Upper lobe of right lung (tissue), 1 donor: ENCODE measurements around the gene PPIH. TPM values are rescaled to one million over a fixed set of nuclear protein-coding genes. Genes with fewer than 3 reads are reported as not detected.
A peak's percentile ranks its signal among the peaks of the same experiment; 100 is the strongest.

ENCODE experiments used
- ATAC-seq: fragments of 200-7000 bp; cut with Tn5 transposase; one replicate; pipeline ENCODE4 v1.9.1; 2020; ENCODE audit warnings: mild to moderate bottlenecking, moderate library complexity
- DNase-seq: peaks from one replicate; pipeline ENCODE4 v3.0.0-alpha.2; 2020
- H3K27ac ChIP-seq: fragments of 200-600 bp; one replicate; pipeline ENCODE4 v1.8.0; 2022
- H3K27me3 ChIP-seq: fragments of 200-600 bp; one replicate; pipeline ENCODE4 v1.8.0; 2022; ENCODE audit warnings: mild to moderate bottlenecking
- H3K36me3 ChIP-seq: fragments of 200-600 bp; one replicate; pipeline ENCODE4 v1.8.0; 2022
- H3K4me1 ChIP-seq: fragments of 200-600 bp; one replicate; pipeline ENCODE4 v1.8.0; 2022
- H3K4me3 ChIP-seq: fragments of 200-600 bp; one replicate; pipeline ENCODE4 v1.8.0; 2022; ENCODE audit warnings: mild to moderate bottlenecking
- H3K9me3 ChIP-seq: fragments of 200-600 bp; one replicate; pipeline ENCODE4 v1.8.0; 2022
- intact Hi-C: fragments of 100-400 bp; cut with DNase I; formaldehyde crosslinking; loops from one replicate; pipeline ENCODE4 v1.11.0; 2022
- total RNA-seq: library from RNA; stranded (reverse); fragmentation: NEBNext Ultra II Directional; extraction: Animal tissue kit (Norgen Biotek cat#: 25700); gene quantifications from one replicate; pipeline ENCODE4 v1.2.1, GENCODE V29; 2021
- TF ChIP-seq, protein P1 (sequence below): fragments of 200-600 bp; IDR thresholded peaks from one replicate; pipeline ENCODE4 v1.8.0; 2022; ENCODE audit warnings: antibody characterized with exemption
- donor health status: DM: no; HTN: yes; CAD: no; lungs with severe emphysema.

The PPIH gene
- total RNA-seq, 1 donor from 2014 or later, result 20.0 TPM

- Histone ChIP-seq H3K27ac (peak overlapping the region; percentile 94), H3K9me3 (no peaks in the 10 kb centered on the region), H3K36me3 (peaks cover 10% of the 10 kb centered on the region), H3K4me1 (peaks cover 55% of the 10 kb centered on the region), H3K4me3 (peak overlapping the region; percentile 79), H3K27me3 (no peaks in the 10 kb centered on the region)
- DNase-seq, result peak; percentile 92
- ATAC-seq, result peak; percentile 85
- intact Hi-C loops, result no loop called here
- TF ChIP-seq, protein P1, sequence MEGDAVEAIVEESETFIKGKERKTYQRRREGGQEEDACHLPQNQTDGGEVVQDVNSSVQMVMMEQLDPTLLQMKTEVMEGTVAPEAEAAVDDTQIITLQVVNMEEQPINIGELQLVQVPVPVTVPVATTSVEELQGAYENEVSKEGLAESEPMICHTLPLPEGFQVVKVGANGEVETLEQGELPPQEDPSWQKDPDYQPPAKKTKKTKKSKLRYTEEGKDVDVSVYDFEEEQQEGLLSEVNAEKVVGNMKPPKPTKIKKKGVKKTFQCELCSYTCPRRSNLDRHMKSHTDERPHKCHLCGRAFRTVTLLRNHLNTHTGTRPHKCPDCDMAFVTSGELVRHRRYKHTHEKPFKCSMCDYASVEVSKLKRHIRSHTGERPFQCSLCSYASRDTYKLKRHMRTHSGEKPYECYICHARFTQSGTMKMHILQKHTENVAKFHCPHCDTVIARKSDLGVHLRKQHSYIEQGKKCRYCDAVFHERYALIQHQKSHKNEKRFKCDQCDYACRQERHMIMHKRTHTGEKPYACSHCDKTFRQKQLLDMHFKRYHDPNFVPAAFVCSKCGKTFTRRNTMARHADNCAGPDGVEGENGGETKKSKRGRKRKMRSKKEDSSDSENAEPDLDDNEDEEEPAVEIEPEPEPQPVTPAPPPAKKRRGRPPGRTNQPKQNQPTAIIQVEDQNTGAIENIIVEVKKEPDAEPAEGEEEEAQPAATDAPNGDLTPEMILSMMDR, result no peak
These were observed 24.7 kb downstream of the PPIH start for GRCh38 chr1:42682739-42683531.

DNA sequence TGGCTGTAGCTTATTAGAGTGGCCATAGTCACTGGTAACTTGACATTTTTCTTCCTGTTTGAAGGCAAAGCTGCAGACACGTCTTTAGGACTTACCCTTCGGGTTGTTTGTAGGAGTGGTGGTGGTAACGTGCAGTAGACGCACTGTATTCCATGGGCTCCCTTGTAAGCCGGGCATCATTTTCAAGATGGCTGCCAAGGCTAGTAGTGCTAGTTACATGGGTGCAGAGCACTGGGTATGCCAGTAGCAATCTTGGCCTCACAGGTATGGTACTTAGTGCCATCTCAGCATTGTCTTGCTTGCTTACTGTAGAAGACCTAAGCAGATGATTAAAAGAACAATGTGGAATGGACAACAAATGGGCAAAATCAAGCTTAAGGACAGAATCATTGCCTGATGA, 25.9 kb downstream of the PPIH start:
- H3K4me3 ChIP-seq, result peak overlapping the region; percentile 79
- DNase-seq (no peak), ATAC-seq (no peak)
- no peak overlapping the region for H3K27ac ChIP-seq
- TF ChIP-seq, protein P1, result no peak
- peaks cover 65% of the 10 kb centered on the region for H3K4me1 ChIP-seq
- no peaks in the 10 kb centered on the region for H3K27me3 ChIP-seq
- no peaks in the 10 kb centered on the region for H3K9me3 ChIP-seq
- intact Hi-C loops, result no loop called here
- peaks cover 10% of the 10 kb centered on the region for H3K36me3 ChIP-seq

- intact Hi-C loops, result no loop called here
- H3K4me3 ChIP-seq, result no peak overlapping the region
- TF ChIP-seq, protein P1, result no peak
- H3K4me1 ChIP-seq, result peaks cover 73% of the 10 kb centered on the region
- no peaks in the 10 kb centered on the region for H3K27me3 ChIP-seq
- ATAC-seq (no peak), DNase-seq (no peak)
- H3K9me3 ChIP-seq, result no peaks in the 10 kb centered on the region
- no peak overlapping the region for H3K27ac ChIP-seq
- H3K36me3 ChIP-seq, result peaks cover 10% of the 10 kb centered on the region
These were observed 28.2 kb downstream of the PPIH start for GRCh38 chr1:42686418-42686817.

DNA sequence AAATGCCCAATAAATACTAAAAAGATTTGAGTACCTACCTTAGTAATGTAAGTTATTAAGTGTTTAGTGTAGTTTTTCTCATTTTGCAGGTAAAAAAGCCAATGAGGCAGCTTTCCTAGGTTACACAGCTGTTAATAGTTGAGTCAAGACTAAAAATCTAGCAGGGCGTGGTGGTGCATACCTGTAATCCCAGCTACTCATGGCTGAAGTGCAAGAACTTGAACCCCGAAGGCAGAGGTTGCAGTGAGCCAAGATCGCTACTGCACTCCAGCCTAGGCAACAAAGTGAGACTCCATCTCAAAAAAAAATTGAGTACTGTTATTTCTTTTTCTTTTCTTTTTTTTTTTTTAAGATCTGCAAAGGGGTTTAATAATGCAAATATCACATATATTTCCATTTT, 31.7 kb downstream of the PPIH start:
- Histone ChIP-seq H3K9me3 (no peaks in the 10 kb centered on the region), H3K27ac (no peak overlapping the region), H3K27me3 (no peaks in the 10 kb centered on the region), H3K36me3 (peaks cover 5% of the 10 kb centered on the region), H3K4me3 (no peak overlapping the region), H3K4me1 (peaks cover 72% of the 10 kb centered on the region)
- TF ChIP-seq, protein P1, result no peak
- intact Hi-C loops, result no loop called here
- ATAC-seq (no peak), DNase-seq (no peak)

- intact Hi-C loops, result no loop called here
- ATAC-seq, result no peak
- H3K27ac ChIP-seq, result no peak overlapping the region
These were observed 32.4 kb downstream of the PPIH start for GRCh38 chr1:42690477-42691156.

More at GRCh38 chr1:42690477-42691156, 32.4 kb downstream of the PPIH start:
- H3K36me3 ChIP-seq, result peaks cover 13% of the 10 kb centered on the region
- DNase-seq, result no peak
- H3K4me1 ChIP-seq, result peaks cover 65% of the 10 kb centered on the region
- no peak overlapping the region for H3K4me3 ChIP-seq
- H3K9me3 ChIP-seq, result no peaks in the 10 kb centered on the region
- TF ChIP-seq, protein P1, result peak; percentile 21
- H3K27me3 ChIP-seq, result no peaks in the 10 kb centered on the region
